Activated naive CD4-positive, alpha-beta T cell treated with Interleukin-2 at 50 U/mL for 16 hours (primary cell): ENCODE results near the gene ATAD2B.

ENCODE experiments used
- DNase-seq: peaks from one replicate; pipeline ENCODE4 v3.0.0-alpha.2; 2020

ATAD2B gene

GRCh38 chr2:23836505-23836904, 90.4 kb downstream of the ATAD2B start:
- no peak for DNase-seq

GRCh38 chr2:23835988-23836387, 90.9 kb downstream of the ATAD2B start:
- DNase-seq, result no peak

GRCh38 chr2:23835423-23835822, 91.5 kb downstream of the ATAD2B start:
- no peak for DNase-seq

GRCh38 chr2:23828986-23829385, 97.9 kb downstream of the ATAD2B start:
- DNase-seq, result no peak

- DNase-seq, result no peak
These were observed 98.5 kb downstream of the ATAD2B start for GRCh38 chr2:23828256-23828980.

- no peak for DNase-seq
These were observed 99.6 kb downstream of the ATAD2B start for GRCh38 chr2:23827287-23827686.

GRCh38 chr2:23826771-23827170, 100.2 kb downstream of the ATAD2B start:
- DNase-seq, result no peak

- no peak for DNase-seq
These were observed 100.9 kb downstream of the ATAD2B start for GRCh38 chr2:23826040-23826439.

- no peak for DNase-seq
These were observed 102.1 kb downstream of the ATAD2B start for GRCh38 chr2:23824777-23825212.

- no peak for DNase-seq
These were observed 103.1 kb downstream of the ATAD2B start for GRCh38 chr2:23823863-23824262.

GRCh38 chr2:23814963-23815362, 112.0 kb downstream of the ATAD2B start:
- no peak for DNase-seq

- no peak for DNase-seq
These were observed 113.5 kb downstream of the ATAD2B start for GRCh38 chr2:23813438-23813837.

GRCh38 chr2:23809150-23809549, 117.8 kb downstream of the ATAD2B start:
- DNase-seq, result no peak

- DNase-seq, result no peak
These were observed 120.2 kb downstream of the ATAD2B start for GRCh38 chr2:23806665-23807249.

- no peak for DNase-seq
These were observed 120.7 kb downstream of the ATAD2B start for GRCh38 chr2:23806201-23806600.

GRCh38 chr2:23803965-23804542, 122.9 kb downstream of the ATAD2B start:
- DNase-seq, result no peak

GRCh38 chr2:23803264-23803964, 123.5 kb downstream of the ATAD2B start:
- no peak for DNase-seq

- DNase-seq, result no peak
These were observed 125.5 kb downstream of the ATAD2B start for GRCh38 chr2:23801396-23801795.

GRCh38 chr2:23794234-23794633, 132.7 kb downstream of the ATAD2B start:
- no peak for DNase-seq

- DNase-seq, result no peak
These were observed 133.4 kb downstream of the ATAD2B start for GRCh38 chr2:23793476-23793875.

- DNase-seq, result no peak
These were observed 135.9 kb downstream of the ATAD2B start for GRCh38 chr2:23791030-23791429.

- DNase-seq, result no peak
These were observed 137.9 kb downstream of the ATAD2B start for GRCh38 chr2:23789012-23789411.

GRCh38 chr2:23788100-23788499, 138.8 kb downstream of the ATAD2B start:
- DNase-seq, result no peak

GRCh38 chr2:23784971-23785370, 142.0 kb downstream of the ATAD2B start:
- no peak for DNase-seq
